Fibroblast of villous mesenchyme (primary cell): ENCODE data around the gene SEL1L. TPM values are rescaled to one million over a fixed set of nuclear protein-coding genes. Genes with fewer than 3 reads are reported as not detected.

ENCODE experiments used
- DNase-seq: peaks from one replicate; pipeline ENCODE4 v3.0.0-alpha.2; 2010; ENCODE audit warnings: low read depth
- H3K4me3 ChIP-seq: 2 replicates; pipeline ENCODE4 v1.5.1; 2011; ENCODE audit warnings: low read depth, mild to moderate bottlenecking, low read length
- total RNA-seq: library from RNA; depleted of rRNA; stranded (reverse); fragments of >200 nt; gene quantifications from 2 replicates; pipeline ENCODE4 v1.2.3, GENCODE V29; 2012
- TF ChIP-seq, protein P1 (sequence below): IDR thresholded peaks from 2 replicates; pipeline ENCODE4 v1.5.1; 2012; ENCODE audit warnings: low read depth, mild to moderate bottlenecking, low read length; ENCODE audit not compliant: insufficient read depth

The SEL1L gene
- total RNA-seq, 1 donor, result 97.6 TPM

GRCh38 chr14:81562818-81563217, 29.2 kb upstream of the SEL1L start:
- DNase-seq, result no peak
- TF ChIP-seq, protein P1, sequence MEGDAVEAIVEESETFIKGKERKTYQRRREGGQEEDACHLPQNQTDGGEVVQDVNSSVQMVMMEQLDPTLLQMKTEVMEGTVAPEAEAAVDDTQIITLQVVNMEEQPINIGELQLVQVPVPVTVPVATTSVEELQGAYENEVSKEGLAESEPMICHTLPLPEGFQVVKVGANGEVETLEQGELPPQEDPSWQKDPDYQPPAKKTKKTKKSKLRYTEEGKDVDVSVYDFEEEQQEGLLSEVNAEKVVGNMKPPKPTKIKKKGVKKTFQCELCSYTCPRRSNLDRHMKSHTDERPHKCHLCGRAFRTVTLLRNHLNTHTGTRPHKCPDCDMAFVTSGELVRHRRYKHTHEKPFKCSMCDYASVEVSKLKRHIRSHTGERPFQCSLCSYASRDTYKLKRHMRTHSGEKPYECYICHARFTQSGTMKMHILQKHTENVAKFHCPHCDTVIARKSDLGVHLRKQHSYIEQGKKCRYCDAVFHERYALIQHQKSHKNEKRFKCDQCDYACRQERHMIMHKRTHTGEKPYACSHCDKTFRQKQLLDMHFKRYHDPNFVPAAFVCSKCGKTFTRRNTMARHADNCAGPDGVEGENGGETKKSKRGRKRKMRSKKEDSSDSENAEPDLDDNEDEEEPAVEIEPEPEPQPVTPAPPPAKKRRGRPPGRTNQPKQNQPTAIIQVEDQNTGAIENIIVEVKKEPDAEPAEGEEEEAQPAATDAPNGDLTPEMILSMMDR, result no peak

GRCh38 chr14:81561084-81561775, 27.6 kb upstream of the SEL1L start:
- no peak overlapping the region for H3K4me3 ChIP-seq
- TF ChIP-seq, protein P1, result no peak
- DNase-seq, result no peak

More at GRCh38 chr14:81562818-81563217, 29.2 kb upstream of the SEL1L start:
- H3K4me3 ChIP-seq, result no peak overlapping the region

DNA sequence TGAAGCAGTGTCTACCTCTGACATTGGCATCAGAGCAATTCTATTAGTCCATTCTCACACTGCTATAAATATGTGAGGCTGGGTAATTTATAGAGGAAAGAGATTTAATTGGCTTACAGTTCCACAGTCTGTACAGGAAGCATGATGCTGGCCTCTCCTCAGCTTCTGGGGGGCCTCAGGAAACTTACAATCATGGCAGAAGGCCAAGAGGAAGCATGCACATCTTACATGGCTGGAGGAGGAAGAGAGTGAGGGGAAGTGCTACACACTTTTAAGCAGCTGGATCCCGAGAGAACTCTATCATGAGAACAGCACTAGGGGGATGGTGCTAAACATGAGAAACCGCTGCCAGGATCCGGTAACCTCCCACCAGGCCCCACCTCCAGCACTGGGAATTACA, 25.7 kb upstream of the SEL1L start:
- no peak for DNase-seq

DNA sequence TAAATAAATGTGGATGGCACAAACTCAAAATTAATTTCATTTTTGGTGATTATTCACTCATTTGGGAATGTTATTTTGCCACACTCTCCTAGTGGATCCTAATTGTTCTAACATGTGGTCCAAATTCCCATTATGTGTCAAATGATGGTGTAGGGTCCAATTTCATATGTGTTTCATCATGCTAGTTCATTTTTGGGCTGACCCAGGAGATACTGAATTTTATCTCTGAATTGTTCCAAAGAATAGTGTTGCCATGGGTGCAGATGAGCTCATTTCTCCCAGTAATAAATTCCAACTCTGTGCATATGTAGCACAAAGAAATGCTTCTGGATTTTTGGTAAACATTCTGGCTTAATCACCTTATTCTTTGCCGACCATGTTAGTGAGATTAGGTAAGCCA, 23.5 kb upstream of the SEL1L start:
- TF ChIP-seq, protein P1, result no peak
- H3K4me3 ChIP-seq, result no peak overlapping the region
- no peak for DNase-seq

More for the DNA sequence above, 25.7 kb upstream of the SEL1L start:
- no peak overlapping the region for H3K4me3 ChIP-seq
- TF ChIP-seq, protein P1, result no peak

DNA sequence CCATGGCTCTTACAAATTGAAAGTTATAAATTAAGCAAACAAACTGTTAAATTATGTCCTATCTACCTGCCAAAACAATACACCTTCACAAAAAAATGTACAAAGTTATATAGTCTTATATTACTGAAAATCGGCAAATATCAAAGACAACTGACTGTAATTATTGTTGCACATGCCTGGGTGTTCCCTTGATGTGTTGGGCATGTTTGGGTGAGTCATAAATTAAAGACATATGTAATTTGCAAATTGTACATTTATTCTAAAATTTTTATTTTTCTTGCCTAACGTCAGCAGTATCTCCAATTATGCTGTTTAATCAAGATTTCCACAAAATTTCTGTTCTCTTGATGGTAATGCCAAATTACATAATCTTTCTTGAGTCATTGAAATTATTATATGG, 22.0 kb upstream of the SEL1L start:
- DNase-seq, result no peak
- TF ChIP-seq, protein P1, result no peak
- no peak overlapping the region for H3K4me3 ChIP-seq

GRCh38 chr14:81555051-81555450, 21.4 kb upstream of the SEL1L start:
- no peak overlapping the region for H3K4me3 ChIP-seq
- TF ChIP-seq, protein P1, result no peak
- no peak for DNase-seq

DNA sequence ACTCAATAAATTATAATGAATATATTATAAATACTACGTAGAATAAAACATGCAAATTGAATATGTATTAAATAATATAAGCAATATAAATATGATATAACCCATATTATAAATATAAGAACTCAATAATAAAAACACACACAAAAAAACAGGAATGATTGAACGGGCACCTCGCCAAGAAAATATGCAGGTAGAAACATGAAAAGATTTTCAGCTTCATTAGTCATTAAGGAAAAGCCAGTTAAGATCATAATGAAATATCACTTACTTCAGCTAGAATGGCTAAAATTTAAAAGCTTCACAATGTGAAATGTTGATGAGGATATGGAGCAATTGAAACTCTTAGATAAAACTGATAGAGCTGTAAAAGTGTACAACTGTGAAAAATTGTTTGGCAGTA, 17.8 kb upstream of the SEL1L start:
- TF ChIP-seq, protein P1, result no peak
- no peak overlapping the region for H3K4me3 ChIP-seq
- no peak for DNase-seq
